Right atrium auricular region (tissue), 2 donors: ENCODE data around the gene RPL18. TPM values are rescaled to one million over a fixed set of nuclear protein-coding genes. Genes with fewer than 3 reads are reported as not detected.
"Not testable (repeated sequence)": the region's sequence is repeated elsewhere in the genome, so short reads cannot be mapped to it uniquely, and the experiment has no call there.

ENCODE experiments used
- DNase-seq: peaks from one replicate; pipeline ENCODE4 v3.0.0-alpha.2; 2019; ENCODE audit warnings: low spot score
- H3K27ac ChIP-seq, 2 donors: fragments of 200-600 bp; sonication (generic); 1 replicate in 1 of 2; 2 replicates in 1 of 2; pipeline ENCODE4 v1.5.1; 2016 to 2019
- H3K27me3 ChIP-seq, 2 donors: fragments of 200-600 bp; sonication (generic); one replicate each; pipeline versions ENCODE4 v1.5.1 to v1.6.0; 2017 to 2019
- H3K36me3 ChIP-seq: fragments of 200-600 bp; sonication (generic); one replicate; pipeline ENCODE4 v1.5.1; 2016
- H3K4me1 ChIP-seq, 2 donors: fragments of 200-600 bp; sonication (generic); one replicate each; pipeline versions ENCODE4 v1.5.1 to v1.6.0; 2017 to 2019
- H3K4me3 ChIP-seq, 2 donors: fragments of 200-600 bp; sonication (generic); 1 replicate in 1 of 2; 2 replicates in 1 of 2; pipeline ENCODE4 v1.5.1; 2017 to 2019; ENCODE audit warnings: mild to moderate bottlenecking in 1 of 2, moderate library complexity in 1 of 2
- H3K9me3 ChIP-seq, 2 donors: fragments of 200-600 bp; sonication (generic); one replicate each; pipeline ENCODE4 v1.5.1; 2019
- CTCF ChIP-seq, 2 donors: fragments of 200-600 bp; sonication (generic); IDR thresholded peaks; one replicate each; pipeline ENCODE4 v1.5.1; 2019; ENCODE audit warnings: antibody characterized with exemption in 2 of 2
- total RNA-seq, 2 donors: library from RNA; depleted of rRNA; stranded (reverse); fragments of >200 nt; gene quantifications; one replicate each; pipeline ENCODE4 v1.1.0, GENCODE V29; 2016

The RPL18 gene
- total RNA-seq, 2 donors from 2014 or later = 846 to 1,334 TPM

GRCh38 chr19:48663667-48664066 is 44.7 kb upstream of the RPL18 start:
- H3K4me3 ChIP-seq = no peak overlapping the region
- no peak for TF ChIP-seq CTCF (IDR thresholded peaks at IDR 0.05)
- H3K9me3 ChIP-seq = no peaks in the 10 kb centered on the region
- H3K4me1 ChIP-seq = peaks cover 0 to 11% of the 10 kb centered on the region in 2 donors
- no peaks in the 10 kb centered on the region for H3K27me3 ChIP-seq
- DNase-seq = no peak
- H3K27ac ChIP-seq = no peak overlapping the region
- no peaks in the 10 kb centered on the region for H3K36me3 ChIP-seq

GRCh38 chr19:48661711-48662090 is 42.7 kb upstream of the RPL18 start:
- no peak for TF ChIP-seq CTCF (IDR thresholded peaks at IDR 0.05)
- Histone ChIP-seq H3K9me3 (no peaks in the 10 kb centered on the region), H3K27ac (no peak overlapping the region), H3K4me3 (no peak overlapping the region), H3K36me3 (no peaks in the 10 kb centered on the region), H3K4me1 (peaks cover 0 to 11% of the 10 kb centered on the region in 2 donors), H3K27me3 (no peaks in the 10 kb centered on the region)
- no peak for DNase-seq

- TF ChIP-seq CTCF (IDR thresholded peaks at IDR 0.05) = no peak
- peak; percentile 93 for DNase-seq
- peak overlapping the region; percentile 46 to 56 for H3K27ac ChIP-seq
- H3K36me3 ChIP-seq = no peaks in the 10 kb centered on the region
- no peak overlapping the region for H3K4me3 ChIP-seq
- H3K4me1 ChIP-seq = peaks cover 0 to 11% of the 10 kb centered on the region in 2 donors
- H3K9me3 ChIP-seq = no peaks in the 10 kb centered on the region
- no peaks in the 10 kb centered on the region for H3K27me3 ChIP-seq
These were observed 42.1 kb upstream of the RPL18 start for GRCh38 chr19:48660852-48661710.

- no peaks in the 10 kb centered on the region for H3K27me3 ChIP-seq
- H3K9me3 ChIP-seq = no peaks in the 10 kb centered on the region
- TF ChIP-seq CTCF (IDR thresholded peaks at IDR 0.05) = no peak
- peaks cover 0 to 11% of the 10 kb centered on the region in 2 donors for H3K4me1 ChIP-seq
- no peak for DNase-seq
- H3K27ac ChIP-seq = no peak overlapping the region
- no peaks in the 10 kb centered on the region for H3K36me3 ChIP-seq
- H3K4me3 ChIP-seq = no peak overlapping the region
These were observed 40.8 kb upstream of the RPL18 start for GRCh38 chr19:48659768-48660167.

- no peak for DNase-seq
- Histone ChIP-seq H3K4me3 (no peak overlapping the region), H3K27me3 (no peaks in the 10 kb centered on the region), H3K4me1 (peaks cover 0 to 11% of the 10 kb centered on the region in 2 donors), H3K27ac (no peak overlapping the region), H3K36me3 (no peaks in the 10 kb centered on the region), H3K9me3 (no peaks in the 10 kb centered on the region)
- no peak for TF ChIP-seq CTCF (IDR thresholded peaks at IDR 0.05)
These were observed 39.5 kb upstream of the RPL18 start for GRCh38 chr19:48658483-48658882.

- not testable (repeated sequence) for H3K36me3 ChIP-seq, H3K27ac ChIP-seq, DNase-seq, H3K4me3 ChIP-seq, H3K27me3 ChIP-seq, H3K9me3 ChIP-seq
- H3K4me1 ChIP-seq = peaks cover 0 to 11% of the 10 kb centered on the region in 2 donors
These were observed 38.9 kb upstream of the RPL18 start for GRCh38 chr19:48657828-48658227.
